HepG2 (cell line): ENCODE data around the gene GRK5. TPM values are rescaled to one million over a fixed set of nuclear protein-coding genes. Genes with fewer than 3 reads are reported as not detected.

Experiments
- ARID2 ChIP-seq: sonication (generic); formaldehyde crosslinking; IDR thresholded peaks from 2 replicates; pipeline ENCODE4 v1.8.1; 2022; ENCODE audit warnings: mild to moderate bottlenecking, missing genetic modification reagents, borderline replicate concordance
- CHD2 ChIP-seq: IDR thresholded peaks from 2 replicates; pipeline ENCODE4 v1.6.1; 2011; ENCODE audit warnings: low read depth, low read length, improper control_type of control experiment
- CHD4 ChIP-seq: fragments of 200-600 bp; sonication (generic); IDR thresholded peaks from 2 replicates; pipeline ENCODE4 v1.7.0; 2017; ENCODE audit warnings: mild to moderate bottlenecking, low read length, borderline replicate concordance
- ELF3 ChIP-seq: IDR thresholded peaks from 2 replicates; pipeline ENCODE4 v1.6.1; 2016; ENCODE audit warnings: missing genetic modification reagents, missing compliant biosample characterization
- FOSL1 ChIP-seq: sonication (generic); formaldehyde crosslinking; IDR thresholded peaks from 2 replicates; pipeline ENCODE4 v1.9.0; 2021; ENCODE audit warnings: missing genetic modification reagents, borderline replicate concordance
- MBD4 ChIP-seq: IDR thresholded peaks from 2 replicates; pipeline ENCODE4 v1.6.1; 2012; ENCODE audit warnings: low read length, inconsistent platforms, borderline replicate concordance
- MED13 ChIP-seq: sonication (generic); formaldehyde crosslinking; IDR thresholded peaks from 2 replicates; pipeline ENCODE4 v1.5.0; 2020; ENCODE audit warnings: missing genetic modification reagents
- MLLT10 ChIP-seq: sonication (generic); formaldehyde crosslinking; IDR thresholded peaks from 2 replicates; pipeline ENCODE4 v1.4.0; 2020; ENCODE audit warnings: missing genetic modification reagents
- NFIC ChIP-seq: IDR thresholded peaks from 2 replicates; pipeline ENCODE4 v1.6.1; 2012; ENCODE audit warnings: mild to moderate bottlenecking, low read length, inconsistent platforms
- SMARCC2 ChIP-seq: fragments of 450-650 bp; IDR thresholded peaks from 2 replicates; pipeline ENCODE4 v1.6.1; 2017; ENCODE audit warnings: antibody characterized with exemption, mild to moderate bottlenecking
- STAG1 ChIP-seq: sonication (generic); formaldehyde crosslinking; IDR thresholded peaks from 2 replicates; pipeline ENCODE4 v1.4.0; 2020; ENCODE audit warnings: missing genetic modification reagents
- TAF1 ChIP-seq: sonication (generic); formaldehyde crosslinking; IDR thresholded peaks from 2 replicates; pipeline ENCODE4 v1.4.0; 2020; ENCODE audit warnings: missing genetic modification reagents
- ZBTB7A ChIP-seq: sonication (generic); formaldehyde crosslinking; IDR thresholded peaks from 2 replicates; pipeline ENCODE4 v1.8.0; 2022; ENCODE audit warnings: mild to moderate bottlenecking, missing genetic modification reagents
- ZKSCAN5 ChIP-seq: sonication (generic); formaldehyde crosslinking; IDR thresholded peaks from 2 replicates; pipeline ENCODE4 v1.5.1; 2020; ENCODE audit warnings: mild to moderate bottlenecking, missing genetic modification reagents
- ZNF260 ChIP-seq: sonication (generic); formaldehyde crosslinking; IDR thresholded peaks from 2 replicates; pipeline ENCODE4 v1.4.0; 2020; ENCODE audit warnings: missing genetic modification reagents, low read depth, mild to moderate bottlenecking, borderline replicate concordance
- ZNF441 ChIP-seq: sonication (generic); formaldehyde crosslinking; IDR thresholded peaks from 2 replicates; pipeline ENCODE4 v1.7.0; 2021; ENCODE audit warnings: missing genetic modification reagents, borderline replicate concordance
- ZNF446 ChIP-seq: sonication (generic); formaldehyde crosslinking; IDR thresholded peaks from 2 replicates; pipeline ENCODE4 v1.5.0; 2020; ENCODE audit warnings: mild to moderate bottlenecking, missing genetic modification reagents
- ZNF510 ChIP-seq: sonication (generic); formaldehyde crosslinking; IDR thresholded peaks from 2 replicates; pipeline ENCODE4 v1.4.0; 2020; ENCODE audit warnings: low read depth, mild to moderate bottlenecking, missing genetic modification reagents
- ZNF607 ChIP-seq: sonication (generic); formaldehyde crosslinking; IDR thresholded peaks from 2 replicates; pipeline ENCODE4 v1.5.1; 2020; ENCODE audit warnings: missing genetic modification reagents, mild to moderate bottlenecking, borderline replicate concordance
- ZNF772 ChIP-seq: sonication (generic); formaldehyde crosslinking; IDR thresholded peaks from 2 replicates; pipeline ENCODE4 v1.5.0; 2020; ENCODE audit warnings: mild to moderate bottlenecking, missing genetic modification reagents
- polyA plus RNA-seq, 8 experiments: library from polyadenylated mRNA; depleted of rRNA in 3 of 8; stranded (reverse) in 7 of 8; unstranded in 1 of 8; fragments of >200 nt; fragmentation: Illumina TruSeq in 4 of 8; extraction: Trizol in 4 of 8; gene quantifications; 2 replicates each; pipeline versions ENCODE4 v1.2.1 to v1.2.3, GENCODE V29; 2011 to 2016; ENCODE audit warnings: low read depth in 4 of 8, missing spikeins in 1 of 8, mixed read lengths in 1 of 8; ENCODE audit not compliant: insufficient read depth in 1 of 8
- total RNA-seq, 5 experiments: library from RNA; depleted of rRNA; stranded (reverse); fragments of >200 nt; fragmentation: Illumina TruSeq; extraction: Trizol; gene quantifications; 2 replicates each; pipeline ENCODE4 v1.2.3, GENCODE V29; 2016; ENCODE audit warnings: low read depth in 1 of 5
- TF ChIP-seq, protein P1 (sequence below): IDR thresholded peaks from 2 replicates; pipeline ENCODE4 v1.6.1; 2016; ENCODE audit warnings: missing compliant biosample characterization, missing genetic modification reagents, borderline replicate concordance
- TF ChIP-seq, protein P2 (sequence below): sonication (generic); formaldehyde crosslinking; IDR thresholded peaks from 2 replicates; pipeline ENCODE4 v1.8.0; 2022; ENCODE audit warnings: mild to moderate bottlenecking, missing genetic modification reagents, moderate library complexity
- TF ChIP-seq, protein P3 (sequence below): sonication (generic); formaldehyde crosslinking; IDR thresholded peaks from 2 replicates; pipeline ENCODE4 v1.4.0; 2020; ENCODE audit warnings: missing genetic modification reagents
- TF ChIP-seq, protein P4 (sequence below): sonication (generic); formaldehyde crosslinking; conservative IDR thresholded peaks from 2 replicates; pipeline ENCODE4 v1.4.0; 2020; ENCODE audit warnings: mild to moderate bottlenecking, missing genetic modification reagents, moderate library complexity

Gene GRK5
- total and polyA plus RNA-seq, 2 of the 13 experiments (the other 11 are each of a cell fraction or from before 2014, with no cell fraction given), result 10.4 to 12.6 TPM

DNA sequence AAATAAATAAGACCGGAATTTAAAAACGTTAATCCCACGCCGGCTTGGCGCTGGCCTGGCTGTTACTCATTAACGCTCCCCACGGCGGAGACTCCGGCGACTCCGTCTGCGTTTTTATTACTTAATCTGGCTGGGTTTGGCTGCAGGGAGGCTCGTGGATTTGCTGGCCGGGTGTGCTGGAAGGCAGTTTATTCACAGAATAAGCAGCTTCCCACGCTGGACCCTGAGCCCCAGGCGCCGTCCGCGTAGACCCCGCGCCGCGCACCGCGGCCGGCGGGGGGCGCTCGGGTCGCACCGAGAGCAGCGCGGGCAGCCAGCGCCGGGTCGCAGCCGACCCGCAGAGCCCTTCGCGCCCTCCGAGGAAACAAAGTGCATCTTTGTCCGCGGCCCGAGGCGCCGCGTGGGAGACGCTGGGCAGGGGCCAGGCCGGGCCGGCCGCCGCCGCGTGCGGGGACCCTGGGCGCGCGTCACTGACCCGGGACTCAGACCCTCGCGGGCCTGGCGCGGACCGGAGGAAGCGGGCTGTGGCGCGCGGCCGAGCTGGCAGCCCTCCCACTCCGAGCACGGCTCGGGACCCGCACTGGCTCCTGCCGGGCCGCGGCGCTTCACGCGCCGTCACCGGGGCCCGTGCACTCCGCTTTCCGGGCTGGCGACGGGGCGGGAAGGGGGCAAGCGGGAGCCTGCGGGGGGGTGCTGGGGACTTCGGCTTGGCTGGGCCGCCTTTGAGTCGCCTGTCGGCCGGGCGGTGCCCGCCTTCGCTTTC, 587 bp upstream of the GRK5 start (continued):
- TF ChIP-seq ZNF441 (CRISPR knock-in tag) (peak; percentile 30; the same call in 1 of the 2 replicates), ZNF260 (CRISPR knock-in tag) (no peak), ZNF446 (CRISPR knock-in tag) (no peak), CHD2 (no peak), ZNF772 (CRISPR knock-in tag) (no peak), SMARCC2 (no peak), ZBTB7A (no peak), ZKSCAN5 (CRISPR knock-in tag) (no peak), MBD4 (no peak), FOSL1 (CRISPR knock-in tag) (no peak), MLLT10 (CRISPR knock-in tag) (no peak), NFIC (no peak), MED13 (CRISPR knock-in tag) (no peak; the same call in 1 of the 2 replicates), TAF1 (peak; percentile 31; the same call in 1 of the 2 replicates), CHD4 (no peak), ELF3 (no peak), ARID2 (CRISPR knock-in tag) (no peak), STAG1 (CRISPR knock-in tag) (peak; percentile 75), ZNF510 (CRISPR knock-in tag) (no peak; the same call in 1 of the 2 replicates), ZNF607 (CRISPR knock-in tag) (no peak)
- TF ChIP-seq, protein P1, sequence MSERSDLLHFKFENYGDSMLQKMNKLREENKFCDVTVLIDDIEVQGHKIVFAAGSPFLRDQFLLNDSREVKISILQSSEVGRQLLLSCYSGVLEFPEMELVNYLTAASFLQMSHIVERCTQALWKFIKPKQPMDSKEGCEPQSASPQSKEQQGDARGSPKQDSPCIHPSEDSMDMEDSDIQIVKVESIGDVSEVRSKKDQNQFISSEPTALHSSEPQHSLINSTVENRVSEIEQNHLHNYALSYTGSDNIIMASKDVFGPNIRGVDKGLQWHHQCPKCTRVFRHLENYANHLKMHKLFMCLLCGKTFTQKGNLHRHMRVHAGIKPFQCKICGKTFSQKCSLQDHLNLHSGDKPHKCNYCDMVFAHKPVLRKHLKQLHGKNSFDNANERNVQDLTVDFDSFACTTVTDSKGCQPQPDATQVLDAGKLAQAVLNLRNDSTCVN (CRISPR knock-in tag), result no peak
- TF ChIP-seq, protein P2, sequence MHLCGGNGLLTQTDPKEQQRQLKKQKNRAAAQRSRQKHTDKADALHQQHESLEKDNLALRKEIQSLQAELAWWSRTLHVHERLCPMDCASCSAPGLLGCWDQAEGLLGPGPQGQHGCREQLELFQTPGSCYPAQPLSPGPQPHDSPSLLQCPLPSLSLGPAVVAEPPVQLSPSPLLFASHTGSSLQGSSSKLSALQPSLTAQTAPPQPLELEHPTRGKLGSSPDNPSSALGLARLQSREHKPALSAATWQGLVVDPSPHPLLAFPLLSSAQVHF (CRISPR knock-in tag), result no peak
- TF ChIP-seq, protein P3, sequence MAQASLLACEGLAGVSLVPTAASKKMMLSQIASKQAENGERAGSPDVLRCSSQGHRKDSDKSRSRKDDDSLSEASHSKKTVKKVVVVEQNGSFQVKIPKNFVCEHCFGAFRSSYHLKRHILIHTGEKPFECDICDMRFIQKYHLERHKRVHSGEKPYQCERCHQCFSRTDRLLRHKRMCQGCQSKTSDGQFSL (CRISPR knock-in tag), result no peak
- TF ChIP-seq, protein P4, sequence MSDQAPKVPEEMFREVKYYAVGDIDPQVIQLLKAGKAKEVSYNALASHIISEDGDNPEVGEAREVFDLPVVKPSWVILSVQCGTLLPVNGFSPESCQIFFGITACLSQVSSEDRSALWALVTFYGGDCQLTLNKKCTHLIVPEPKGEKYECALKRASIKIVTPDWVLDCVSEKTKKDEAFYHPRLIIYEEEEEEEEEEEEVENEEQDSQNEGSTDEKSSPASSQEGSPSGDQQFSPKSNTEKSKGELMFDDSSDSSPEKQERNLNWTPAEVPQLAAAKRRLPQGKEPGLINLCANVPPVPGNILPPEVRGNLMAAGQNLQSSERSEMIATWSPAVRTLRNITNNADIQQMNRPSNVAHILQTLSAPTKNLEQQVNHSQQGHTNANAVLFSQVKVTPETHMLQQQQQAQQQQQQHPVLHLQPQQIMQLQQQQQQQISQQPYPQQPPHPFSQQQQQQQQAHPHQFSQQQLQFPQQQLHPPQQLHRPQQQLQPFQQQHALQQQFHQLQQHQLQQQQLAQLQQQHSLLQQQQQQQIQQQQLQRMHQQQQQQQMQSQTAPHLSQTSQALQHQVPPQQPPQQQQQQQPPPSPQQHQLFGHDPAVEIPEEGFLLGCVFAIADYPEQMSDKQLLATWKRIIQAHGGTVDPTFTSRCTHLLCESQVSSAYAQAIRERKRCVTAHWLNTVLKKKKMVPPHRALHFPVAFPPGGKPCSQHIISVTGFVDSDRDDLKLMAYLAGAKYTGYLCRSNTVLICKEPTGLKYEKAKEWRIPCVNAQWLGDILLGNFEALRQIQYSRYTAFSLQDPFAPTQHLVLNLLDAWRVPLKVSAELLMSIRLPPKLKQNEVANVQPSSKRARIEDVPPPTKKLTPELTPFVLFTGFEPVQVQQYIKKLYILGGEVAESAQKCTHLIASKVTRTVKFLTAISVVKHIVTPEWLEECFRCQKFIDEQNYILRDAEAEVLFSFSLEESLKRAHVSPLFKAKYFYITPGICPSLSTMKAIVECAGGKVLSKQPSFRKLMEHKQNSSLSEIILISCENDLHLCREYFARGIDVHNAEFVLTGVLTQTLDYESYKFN (CRISPR knock-in tag), result no peak; the same call in 1 of the 2 replicates
